Measurements from ENCODE around the gene AKR1C8.
"Not testable (repeated sequence)": the region's sequence is repeated elsewhere in the genome, so short reads cannot be mapped to it uniquely, and the experiment has no call there.

Gene AKR1C8

DNA sequence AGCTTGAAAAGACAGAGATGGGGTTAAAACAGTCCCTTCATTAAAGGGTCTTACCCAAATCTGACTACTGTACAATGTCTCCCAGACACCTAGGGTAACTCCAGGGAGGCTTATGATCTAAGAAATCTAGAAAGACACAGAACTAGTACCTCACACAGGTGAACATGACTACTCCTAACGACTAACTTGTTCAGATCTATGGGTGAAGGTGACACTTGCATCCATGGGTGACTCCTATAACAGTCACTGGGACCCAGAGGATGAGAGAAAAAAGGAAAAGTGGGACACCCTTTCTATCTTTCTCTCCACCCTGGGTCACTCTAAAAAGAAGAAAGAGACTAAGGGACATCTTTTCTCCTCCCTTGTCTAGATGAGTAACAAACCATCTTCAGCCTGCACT is 19.2 kb downstream of the AKR1C8 start:
- no peak for DNase-seq

- DNase-seq: no peak
Observed at GRCh38 chr10:5163487-5163886, 21.5 kb downstream of the AKR1C8 start.

DNA sequence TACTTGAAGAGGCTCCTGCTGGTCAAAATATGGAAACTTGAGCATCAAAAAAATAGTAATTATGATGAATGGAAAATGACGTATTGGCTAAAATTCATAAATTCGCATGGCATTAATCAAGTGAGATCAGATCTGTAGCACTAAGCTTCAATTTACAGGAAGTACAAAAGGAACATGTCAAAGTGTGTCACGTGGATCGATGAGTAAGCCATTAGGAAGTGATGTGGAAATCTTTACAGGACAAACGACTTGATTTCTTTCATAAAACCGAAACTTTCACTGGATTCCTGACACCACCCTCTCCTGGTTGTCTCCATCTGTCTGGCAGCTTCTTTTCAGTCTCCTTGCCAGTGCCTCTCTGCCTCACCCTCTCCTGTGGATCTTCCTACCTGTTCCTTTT is 25.8 kb downstream of the AKR1C8 start:
- no peak for DNase-seq

GRCh38 chr10:5157501-5157900 is 27.4 kb downstream of the AKR1C8 start:
- DNase-seq: no peak

GRCh38 chr10:5155951-5156350 is 29.0 kb downstream of the AKR1C8 start:
- no peak for DNase-seq

GRCh38 chr10:5151076-5151475 is 33.9 kb downstream of the AKR1C8 start:
- DNase-seq: no peak

- no peak for DNase-seq
Observed at GRCh38 chr10:5148678-5149032, 36.3 kb downstream of the AKR1C8 start.

- no peak for DNase-seq
Observed at GRCh38 chr10:5147981-5148677, 36.8 kb downstream of the AKR1C8 start.

DNA sequence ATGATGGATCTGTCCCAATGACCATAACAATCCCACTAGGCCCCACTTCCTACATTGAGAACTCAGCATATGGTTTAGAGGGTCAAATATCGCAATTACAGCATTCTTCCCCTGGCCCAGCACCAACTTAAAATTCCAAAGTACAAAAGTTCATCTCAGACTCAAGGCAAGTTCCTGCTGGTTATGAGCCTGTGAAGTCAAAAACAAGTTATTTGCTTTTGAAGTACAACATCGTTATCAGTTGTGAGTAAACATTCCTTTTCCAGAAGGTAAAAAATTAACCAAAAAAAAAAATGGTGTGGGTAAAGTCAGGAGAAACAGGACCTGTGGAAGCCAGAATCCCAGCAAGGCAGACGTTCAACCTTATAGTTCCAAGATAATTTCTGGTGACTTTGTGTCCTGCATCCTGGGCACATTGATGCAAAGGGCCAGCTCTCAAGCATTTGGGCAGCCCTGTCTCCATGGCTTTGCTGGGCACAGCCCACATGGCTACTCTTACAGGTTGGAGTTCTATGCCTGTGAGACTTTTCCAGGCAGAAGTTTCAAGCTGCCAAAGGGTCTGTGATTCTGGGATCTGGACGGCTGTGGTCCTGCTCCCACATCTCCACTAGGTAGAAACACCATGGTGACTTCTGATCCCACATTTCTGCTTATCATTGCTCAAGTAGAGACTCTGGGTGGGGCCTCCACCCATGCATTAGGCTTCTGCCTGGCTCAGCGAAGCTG is 37.5 kb downstream of the AKR1C8 start:
- no peak for DNase-seq

GRCh38 chr10:5146920-5147254 is 38.1 kb downstream of the AKR1C8 start:
- no peak for DNase-seq

DNA sequence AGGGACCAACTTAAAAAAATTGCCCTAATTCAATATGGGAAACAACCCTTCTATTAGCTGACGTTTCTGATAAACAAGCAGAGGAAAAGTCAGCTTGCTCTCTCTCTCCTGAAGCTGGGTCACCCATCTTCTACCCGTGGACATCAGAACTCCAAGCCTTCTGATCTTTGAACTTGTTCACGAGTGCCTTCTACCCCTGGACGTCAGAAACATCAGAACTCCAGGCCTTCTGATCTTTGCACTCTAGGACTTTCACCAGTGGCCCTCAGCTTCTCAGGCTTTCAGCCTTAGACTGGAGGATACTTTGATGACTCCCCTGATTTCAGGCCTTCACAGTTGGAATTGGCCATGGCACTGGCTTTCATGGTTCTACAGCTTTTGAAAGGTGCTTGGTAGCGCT is 41.8 kb downstream of the AKR1C8 start:
- DNase-seq: no peak

- no peak for DNase-seq
Observed at GRCh38 chr10:5142199-5142598, 42.8 kb downstream of the AKR1C8 start.

- DNase-seq: not testable (repeated sequence)
Observed at GRCh38 chr10:5137699-5138098, 47.3 kb downstream of the AKR1C8 start.

DNA sequence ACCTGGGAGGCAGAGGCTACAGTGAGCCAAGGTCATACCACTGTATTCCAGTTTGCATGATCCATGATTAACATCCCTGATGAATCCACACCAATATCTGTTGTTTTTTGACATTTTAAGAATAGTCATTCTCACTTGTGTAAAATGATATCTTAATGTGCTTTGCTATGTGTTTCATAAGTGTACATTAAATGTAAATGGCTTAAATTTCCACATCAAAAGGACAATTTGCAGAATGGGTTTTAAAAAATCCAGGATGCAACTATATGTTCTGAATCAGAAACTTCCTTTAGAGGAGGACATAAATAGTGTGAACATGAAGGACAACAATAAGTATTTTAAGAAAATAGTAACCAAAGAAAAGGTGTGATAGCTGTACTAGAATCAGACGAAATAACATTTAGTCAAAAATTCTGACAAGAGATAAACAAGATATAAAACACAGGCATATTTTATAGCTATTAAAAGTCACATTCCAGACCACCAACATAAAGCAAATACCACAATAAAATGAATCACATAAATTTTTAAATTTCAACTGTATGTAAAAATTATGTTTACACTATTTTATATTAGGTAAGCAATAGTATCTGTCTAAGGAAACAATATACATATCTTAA is 48.4 kb downstream of the AKR1C8 start:
- DNase-seq: no peak

DNA sequence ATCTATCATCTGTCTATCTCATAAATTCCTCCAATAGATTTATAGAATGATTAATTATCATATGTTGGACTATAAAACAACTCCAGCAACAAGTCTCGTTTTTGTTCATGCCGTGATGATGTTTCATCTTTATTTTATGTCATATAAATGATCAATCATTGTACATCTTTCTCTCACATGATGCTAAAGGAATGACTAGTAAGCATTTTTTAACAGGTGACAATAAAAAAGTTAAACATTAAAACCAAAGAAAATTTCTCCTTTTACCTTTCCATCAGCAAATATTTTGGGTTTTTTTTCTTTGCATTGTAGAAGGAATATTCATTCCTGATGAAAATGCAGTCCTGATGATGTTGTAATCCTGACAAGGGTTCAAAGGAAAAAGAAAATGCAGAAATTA is 49.4 kb downstream of the AKR1C8 start:
- no peak for DNase-seq

GRCh38 chr10:5125315-5126044 is 59.5 kb downstream of the AKR1C8 start:
- no peak for DNase-seq

DNA sequence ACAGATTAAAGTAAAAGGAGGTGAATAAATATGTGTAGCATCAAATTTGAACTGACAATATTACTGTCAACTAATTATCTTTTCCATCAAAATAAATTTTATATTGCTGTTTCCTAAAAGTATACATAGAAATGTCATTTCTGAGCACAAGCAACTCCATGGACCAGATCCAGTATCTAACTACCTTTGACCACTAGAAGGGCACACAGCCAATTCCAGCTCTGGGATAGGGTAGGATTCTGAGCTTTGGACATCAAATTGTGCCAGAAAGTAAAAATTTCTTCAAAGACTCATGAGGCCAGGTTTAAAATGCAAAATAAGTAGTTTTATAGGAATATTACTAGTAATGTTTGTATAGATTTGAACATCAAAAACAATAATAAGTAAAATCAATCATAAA is 61.1 kb downstream of the AKR1C8 start:
- DNase-seq: no peak

- not testable (repeated sequence) for DNase-seq
Observed at GRCh38 chr10:5119997-5120396, 65.0 kb downstream of the AKR1C8 start.

- DNase-seq: no peak
Observed at GRCh38 chr10:5117026-5117425, 67.9 kb downstream of the AKR1C8 start.

GRCh38 chr10:5116621-5117020 is 68.3 kb downstream of the AKR1C8 start:
- DNase-seq: no peak

GRCh38 chr10:5109861-5110260 is 75.1 kb downstream of the AKR1C8 start:
- not testable (repeated sequence) for DNase-seq

GRCh38 chr10:5108658-5109416 is 76.1 kb downstream of the AKR1C8 start:
- no peak for DNase-seq
